Stomach (tissue), 4 donors: ENCODE data around the gene SNX3.

ENCODE experiments used
- EP300 ChIP-seq: sonication (generic); formaldehyde crosslinking; IDR thresholded peaks from one replicate; pipeline ENCODE4 v1.6.1; 2017; ENCODE audit warnings: antibody characterized with exemption
- POLR2A ChIP-seq, 4 donors: fragments of 450-650 bp; IDR thresholded peaks; one replicate each; pipeline ENCODE4 v1.6.1; 2016; ENCODE audit warnings: antibody characterized with exemption in 4 of 4, control low read depth in 2 of 4, mild to moderate bottlenecking in 1 of 4, moderate library complexity in 1 of 4
- POLR2AphosphoS5 ChIP-seq, 3 donors: sonication (generic); formaldehyde crosslinking; IDR thresholded peaks; one replicate each; pipeline ENCODE4 v1.6.1; 2016; ENCODE audit warnings: antibody characterized with exemption in 3 of 3
- TF ChIP-seq, protein P1 (sequence below), 7 experiments: fragments of 450-650 bp in 4 of 7; fragments of 200-600 bp in 3 of 7; sonication (generic) in 3 of 7; IDR thresholded peaks; one replicate each; pipeline ENCODE4 v1.5.1; 2016 to 2019; ENCODE audit warnings: antibody characterized with exemption in 7 of 7, control low read depth in 2 of 7, mild to moderate bottlenecking in 1 of 7

GRCh38 chr6:108222064-108222463 is 38.8 kb downstream of the SNX3 start:
- TF ChIP-seq, protein P1, sequence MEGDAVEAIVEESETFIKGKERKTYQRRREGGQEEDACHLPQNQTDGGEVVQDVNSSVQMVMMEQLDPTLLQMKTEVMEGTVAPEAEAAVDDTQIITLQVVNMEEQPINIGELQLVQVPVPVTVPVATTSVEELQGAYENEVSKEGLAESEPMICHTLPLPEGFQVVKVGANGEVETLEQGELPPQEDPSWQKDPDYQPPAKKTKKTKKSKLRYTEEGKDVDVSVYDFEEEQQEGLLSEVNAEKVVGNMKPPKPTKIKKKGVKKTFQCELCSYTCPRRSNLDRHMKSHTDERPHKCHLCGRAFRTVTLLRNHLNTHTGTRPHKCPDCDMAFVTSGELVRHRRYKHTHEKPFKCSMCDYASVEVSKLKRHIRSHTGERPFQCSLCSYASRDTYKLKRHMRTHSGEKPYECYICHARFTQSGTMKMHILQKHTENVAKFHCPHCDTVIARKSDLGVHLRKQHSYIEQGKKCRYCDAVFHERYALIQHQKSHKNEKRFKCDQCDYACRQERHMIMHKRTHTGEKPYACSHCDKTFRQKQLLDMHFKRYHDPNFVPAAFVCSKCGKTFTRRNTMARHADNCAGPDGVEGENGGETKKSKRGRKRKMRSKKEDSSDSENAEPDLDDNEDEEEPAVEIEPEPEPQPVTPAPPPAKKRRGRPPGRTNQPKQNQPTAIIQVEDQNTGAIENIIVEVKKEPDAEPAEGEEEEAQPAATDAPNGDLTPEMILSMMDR (IDR thresholded peaks at IDR 0.05), result no peak
- no peak for TF ChIP-seq POLR2A (IDR thresholded peaks at IDR 0.05)
- no peak for TF ChIP-seq POLR2AphosphoS5 (IDR thresholded peaks at IDR 0.05)
- TF ChIP-seq EP300, result no peak
